Activated CD4-positive, alpha-beta T cell treated with anti-CD3 and anti-CD28 coated beads for 4 hours (primary cell): Measurements from ENCODE around the gene POTEB2.
"Not testable (repeated sequence)": the region's sequence is repeated elsewhere in the genome, so short reads cannot be mapped to it uniquely, and the experiment has no call there.

Source experiments
- DNase-seq, 2 donors: peaks; one replicate each; pipeline ENCODE4 v3.0.0-alpha.2; 2020

Gene POTEB2

GRCh38 chr15:20866214-20866613 lies at the start of gene POTEB2:
Gene POTEB2, minus strand, starts transcription at chr15:20866314. Its CDS starts 33 bp downstream, at chr15:20866281.
- not testable (repeated sequence) for DNase-seq

- DNase-seq, result not testable (repeated sequence)
These were observed 13.8 kb upstream of the POTEB2 start for GRCh38 chr15:20879916-20880315.

- not testable (repeated sequence) for DNase-seq
These were observed 12.3 kb upstream of the POTEB2 start for GRCh38 chr15:20878464-20878863.

- DNase-seq, result not testable (repeated sequence)
These were observed 11.7 kb upstream of the POTEB2 start for GRCh38 chr15:20877819-20878218.
